Fibroblast of skin of right quadriceps (primary cell): ENCODE results near the gene LRP5.

Experiments used
- DNase-seq: peaks from one replicate; pipeline ENCODE4 v3.0.0-alpha.2; 2013

Gene LRP5

GRCh38 chr11:68349461-68350249 lies 37.3 kb downstream of the LRP5 start:
- no peak for DNase-seq

- DNase-seq, result no peak
Measured at GRCh38 chr11:68350759-68351449, 38.5 kb downstream of the LRP5 start.

DNA sequence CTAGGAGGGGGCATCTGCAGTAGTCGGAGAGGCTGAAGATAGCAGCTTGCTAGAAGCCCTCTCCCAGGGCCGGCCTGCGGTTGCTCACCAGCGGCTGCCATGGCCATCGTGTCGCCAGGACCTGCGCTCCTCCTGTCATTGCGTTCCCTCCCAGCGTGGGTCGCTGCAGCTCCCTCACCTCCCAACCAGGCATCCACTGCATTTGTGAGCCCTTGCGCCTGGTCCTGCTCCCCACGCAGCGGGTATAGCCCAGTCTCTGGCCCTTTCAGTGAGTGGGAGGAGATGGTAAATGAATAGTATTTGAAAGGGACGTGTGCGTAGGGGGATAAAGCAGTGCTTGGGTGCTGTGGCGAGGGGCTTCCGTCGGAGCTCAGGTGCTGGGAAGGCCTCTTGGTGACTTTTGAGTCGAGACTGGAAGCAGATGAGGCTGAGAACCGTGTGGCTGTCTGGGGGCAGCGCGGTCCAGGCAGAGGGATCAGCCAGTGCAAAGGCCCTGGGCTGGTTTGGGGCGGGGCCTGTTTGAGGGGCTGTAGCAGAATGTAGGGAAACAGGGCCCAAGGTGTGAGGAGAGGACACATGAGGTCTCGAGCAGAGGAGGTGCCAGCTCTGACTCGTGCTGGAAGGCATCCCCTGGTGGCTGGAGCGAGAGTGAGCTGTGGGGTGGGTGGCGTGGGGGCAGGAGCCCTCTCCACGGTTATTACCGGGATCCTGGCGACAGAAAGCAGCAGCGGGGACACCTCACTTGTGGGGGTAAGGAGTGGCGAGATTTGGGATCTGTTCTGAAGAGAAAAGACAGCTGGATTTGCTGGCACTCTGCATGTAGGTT lies 39.3 kb downstream of the LRP5 start:
- DNase-seq, result no peak

DNA sequence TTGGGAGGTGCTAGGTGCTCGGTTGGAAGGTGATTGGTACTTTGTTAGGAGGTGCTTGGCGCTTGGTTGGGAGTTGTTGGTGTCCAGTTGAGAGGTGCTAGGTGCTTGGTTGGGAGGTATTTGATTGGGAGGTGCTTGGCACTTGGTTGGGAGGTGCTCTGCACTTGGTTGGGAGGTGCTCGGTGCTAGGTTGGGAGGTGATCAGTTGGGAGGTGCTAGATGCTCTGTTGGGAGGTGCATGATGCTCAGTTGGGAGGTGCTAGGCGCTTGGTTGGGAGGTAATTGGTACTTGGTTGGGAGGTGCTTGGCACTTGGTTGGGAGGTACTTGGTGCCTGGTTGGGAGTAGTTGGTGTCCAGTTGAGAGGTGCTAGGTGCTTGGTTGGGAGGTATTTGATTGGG lies 40.2 kb downstream of the LRP5 start:
- DNase-seq, result no peak

DNA sequence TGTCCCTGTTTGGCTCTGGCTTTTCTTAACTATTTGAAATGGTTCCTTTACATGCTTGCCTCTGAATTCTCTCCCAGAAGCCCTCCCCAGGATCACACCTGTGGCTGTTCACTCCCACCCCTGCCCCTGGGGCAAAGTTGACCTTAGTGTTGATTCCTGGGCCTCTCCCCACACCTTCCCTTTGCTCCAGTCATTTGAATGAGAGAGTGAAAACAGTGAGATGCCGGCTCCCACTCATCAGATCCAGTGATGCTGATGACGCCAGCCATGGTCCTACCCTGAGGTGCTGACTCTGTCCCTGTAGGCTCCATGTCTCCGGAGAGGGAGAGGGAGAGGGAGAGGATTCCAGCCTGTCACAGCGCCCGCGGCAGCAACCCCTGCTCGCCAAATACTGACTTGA lies 40.7 kb downstream of the LRP5 start:
- no peak for DNase-seq

DNA sequence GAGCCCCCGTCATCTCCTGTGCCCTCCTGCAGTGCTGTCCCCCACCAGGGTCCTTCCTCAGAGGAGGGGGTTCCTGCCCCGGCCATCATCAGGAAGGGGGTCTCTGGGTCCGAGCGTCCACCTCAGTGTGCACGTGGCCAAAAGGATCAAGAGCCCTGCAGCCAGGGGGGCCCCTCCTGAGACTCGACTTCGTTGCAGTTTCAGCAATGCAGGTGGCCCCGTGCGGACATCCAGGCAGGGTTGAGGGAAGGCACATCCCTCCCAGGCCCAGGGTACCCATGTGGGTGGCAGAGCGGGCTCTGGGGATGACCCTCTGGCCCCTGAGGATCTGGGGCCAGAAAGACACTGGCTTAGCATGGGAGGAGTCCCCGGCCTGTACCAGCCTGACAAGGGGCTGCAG lies 41.3 kb downstream of the LRP5 start:
- DNase-seq, result no peak

DNA sequence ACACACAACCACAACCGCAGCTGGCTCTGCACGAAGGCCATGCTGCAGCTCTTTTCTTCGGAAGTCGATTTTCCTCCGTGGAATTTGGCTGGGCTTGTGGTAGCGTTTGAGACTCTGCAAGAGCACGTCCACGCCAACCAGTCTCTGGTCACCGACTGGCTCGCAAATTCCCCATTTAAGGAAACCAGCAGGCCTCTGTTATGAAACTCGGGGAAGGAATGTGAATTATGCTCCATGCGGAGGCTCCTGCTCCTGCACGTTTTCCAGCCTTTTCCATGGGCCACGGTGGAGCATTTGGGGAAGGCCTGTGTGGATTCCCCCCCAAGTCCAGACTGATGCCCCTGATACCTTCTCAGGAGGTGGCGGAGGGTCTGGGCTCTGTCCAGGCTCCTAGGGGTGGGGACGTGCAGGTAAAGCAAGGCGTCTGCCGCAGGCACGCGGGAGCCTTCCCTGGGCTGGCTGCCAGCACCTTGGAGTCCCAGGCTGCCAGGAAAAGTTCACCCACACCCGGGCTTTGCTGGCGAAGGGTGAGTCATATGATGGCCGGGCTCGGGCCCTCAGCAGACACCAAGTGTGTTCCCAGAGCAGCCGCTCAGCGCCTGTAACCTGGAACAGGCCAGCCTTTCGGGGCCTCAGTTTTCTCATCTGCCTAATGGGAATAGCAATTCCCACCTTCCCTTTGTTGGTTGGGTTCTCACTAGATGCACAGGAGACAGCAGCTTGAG lies 41.9 kb downstream of the LRP5 start:
- DNase-seq, result peak; percentile 92

GRCh38 chr11:68355471-68355870 lies 43.1 kb downstream of the LRP5 start:
- no peak for DNase-seq

DNA sequence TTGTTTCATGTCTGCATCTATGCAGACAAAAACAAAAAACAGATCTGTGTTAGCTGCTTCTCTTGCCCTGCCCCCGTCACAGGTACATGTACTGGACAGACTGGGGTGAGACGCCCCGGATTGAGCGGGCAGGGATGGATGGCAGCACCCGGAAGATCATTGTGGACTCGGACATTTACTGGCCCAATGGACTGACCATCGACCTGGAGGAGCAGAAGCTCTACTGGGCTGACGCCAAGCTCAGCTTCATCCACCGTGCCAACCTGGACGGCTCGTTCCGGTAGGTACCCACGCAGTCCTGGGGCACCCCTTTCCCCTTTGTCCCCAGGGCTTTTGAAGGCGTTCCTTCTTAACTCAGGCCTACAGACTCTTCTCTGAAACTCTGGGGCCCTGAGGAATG lies 45.2 kb downstream of the LRP5 start:
- no peak for DNase-seq

- no peak for DNase-seq
Measured at GRCh38 chr11:68358416-68358815, 46.0 kb downstream of the LRP5 start.

DNA sequence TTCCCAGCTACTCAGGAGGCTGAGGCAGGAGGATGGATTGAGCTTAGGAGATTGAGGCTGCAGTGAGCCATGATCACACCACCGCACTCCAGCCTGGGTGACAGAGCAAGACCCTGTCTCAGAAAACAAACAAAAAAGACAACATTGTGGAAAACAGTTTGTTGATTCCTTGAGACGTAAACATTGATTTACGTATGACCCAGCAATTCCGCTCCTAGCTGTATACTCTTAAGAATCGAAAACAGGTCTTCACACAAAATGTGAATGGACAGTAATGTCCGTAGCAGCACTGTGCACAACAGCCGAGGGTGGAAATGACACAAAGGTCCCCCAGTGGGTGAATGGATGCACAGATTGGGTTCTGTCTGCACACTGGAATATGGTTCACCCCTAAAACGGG lies 49.3 kb downstream of the LRP5 start:
- no peak for DNase-seq

DNA sequence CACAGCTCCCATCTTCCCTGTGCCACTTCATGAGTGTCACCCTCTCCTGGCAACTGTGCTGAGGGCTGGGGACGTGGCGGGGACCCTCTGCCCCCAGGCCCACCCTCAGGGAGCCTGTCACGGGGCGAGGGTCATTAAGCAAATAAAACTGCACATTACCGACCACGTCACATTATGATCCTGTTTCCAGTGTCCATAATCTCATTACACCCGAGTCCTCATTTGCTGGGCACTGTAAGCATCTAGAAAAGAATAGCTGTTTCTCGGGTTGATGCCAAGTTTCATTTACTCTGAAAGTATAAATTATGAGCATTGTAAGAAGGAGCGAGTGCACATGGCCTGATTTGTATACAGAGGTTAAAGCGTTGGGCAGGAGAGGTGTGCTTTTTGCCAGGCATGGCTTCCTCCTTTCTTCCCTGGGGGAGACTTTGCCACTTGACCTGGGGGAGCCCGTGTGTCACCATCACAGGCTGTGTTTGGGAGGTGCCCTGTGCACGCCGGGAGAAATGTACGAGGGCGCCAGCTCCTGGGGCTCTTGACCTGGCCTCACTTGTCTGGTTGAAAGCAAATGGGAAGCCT lies 50.5 kb downstream of the LRP5 start:
- no peak for DNase-seq

- no peak for DNase-seq
Measured at GRCh38 chr11:68363776-68364175, 51.4 kb downstream of the LRP5 start.

DNA sequence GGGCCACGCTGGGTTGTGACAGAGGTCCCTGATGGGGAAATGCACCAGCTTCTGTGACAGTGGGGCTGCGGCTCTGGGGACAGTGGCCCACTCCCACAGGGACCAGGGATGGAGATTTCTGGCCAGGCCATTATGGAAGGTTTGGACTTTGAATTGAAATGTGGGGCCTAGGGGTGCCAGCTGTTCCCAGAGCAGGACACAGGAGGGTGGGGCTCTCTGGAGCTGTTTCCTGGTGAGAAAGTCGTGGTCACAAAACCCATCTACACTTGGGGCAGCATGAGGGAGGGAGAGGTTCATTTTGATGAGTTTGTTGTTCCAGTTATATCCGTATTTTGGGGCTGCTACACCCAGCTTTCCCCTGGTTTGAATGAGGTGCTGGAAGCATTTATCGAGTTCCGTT lies 52.2 kb downstream of the LRP5 start:
- no peak for DNase-seq

DNA sequence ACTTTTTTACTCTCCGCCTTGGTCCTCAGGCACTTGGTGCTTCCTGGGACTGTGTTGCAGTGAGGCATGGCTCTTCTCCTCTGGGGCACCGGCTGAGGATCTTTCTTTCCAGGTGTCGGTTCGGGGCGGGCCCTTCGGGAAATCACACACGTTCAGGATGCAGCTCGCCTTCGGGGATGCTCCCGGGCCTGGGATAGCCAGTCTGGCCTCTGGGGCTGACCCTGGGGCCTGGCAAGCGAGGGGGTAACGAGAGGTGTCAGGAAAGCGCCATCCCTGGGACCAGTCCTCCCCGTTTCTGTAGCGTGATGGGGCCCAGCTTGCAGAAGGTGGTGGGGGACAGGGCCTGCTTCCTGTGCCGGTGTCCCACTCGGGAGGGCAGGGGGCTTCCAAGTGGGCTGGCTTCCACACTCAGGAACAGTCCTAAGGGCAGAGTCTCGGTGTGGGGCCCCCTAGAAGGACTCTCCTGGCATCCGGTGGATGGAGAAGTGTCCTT lies 53.6 kb downstream of the LRP5 start:
- DNase-seq, result no peak

- DNase-seq, result no peak
Measured at GRCh38 chr11:68367252-68367651, 54.9 kb downstream of the LRP5 start.

DNA sequence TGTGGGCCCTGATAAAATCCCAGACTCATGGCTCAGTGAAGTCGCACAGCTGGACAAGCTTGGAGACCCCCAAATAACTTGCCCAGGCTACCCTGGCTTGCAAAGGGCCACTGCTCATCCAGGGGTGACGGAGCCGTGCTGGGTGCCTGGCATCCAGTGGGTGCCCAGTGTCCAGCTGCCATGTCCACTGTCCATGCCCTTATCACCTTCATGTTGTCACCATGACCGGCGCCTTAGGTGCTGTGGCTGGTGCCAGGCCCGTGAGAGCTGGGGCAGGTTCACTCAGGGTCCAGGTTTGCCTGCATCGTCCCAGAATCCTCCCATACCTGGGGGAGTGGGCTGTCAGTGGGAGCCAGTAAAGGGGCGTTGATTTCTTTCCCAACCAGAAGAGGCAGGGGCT lies 57.4 kb downstream of the LRP5 start:
- DNase-seq, result no peak

DNA sequence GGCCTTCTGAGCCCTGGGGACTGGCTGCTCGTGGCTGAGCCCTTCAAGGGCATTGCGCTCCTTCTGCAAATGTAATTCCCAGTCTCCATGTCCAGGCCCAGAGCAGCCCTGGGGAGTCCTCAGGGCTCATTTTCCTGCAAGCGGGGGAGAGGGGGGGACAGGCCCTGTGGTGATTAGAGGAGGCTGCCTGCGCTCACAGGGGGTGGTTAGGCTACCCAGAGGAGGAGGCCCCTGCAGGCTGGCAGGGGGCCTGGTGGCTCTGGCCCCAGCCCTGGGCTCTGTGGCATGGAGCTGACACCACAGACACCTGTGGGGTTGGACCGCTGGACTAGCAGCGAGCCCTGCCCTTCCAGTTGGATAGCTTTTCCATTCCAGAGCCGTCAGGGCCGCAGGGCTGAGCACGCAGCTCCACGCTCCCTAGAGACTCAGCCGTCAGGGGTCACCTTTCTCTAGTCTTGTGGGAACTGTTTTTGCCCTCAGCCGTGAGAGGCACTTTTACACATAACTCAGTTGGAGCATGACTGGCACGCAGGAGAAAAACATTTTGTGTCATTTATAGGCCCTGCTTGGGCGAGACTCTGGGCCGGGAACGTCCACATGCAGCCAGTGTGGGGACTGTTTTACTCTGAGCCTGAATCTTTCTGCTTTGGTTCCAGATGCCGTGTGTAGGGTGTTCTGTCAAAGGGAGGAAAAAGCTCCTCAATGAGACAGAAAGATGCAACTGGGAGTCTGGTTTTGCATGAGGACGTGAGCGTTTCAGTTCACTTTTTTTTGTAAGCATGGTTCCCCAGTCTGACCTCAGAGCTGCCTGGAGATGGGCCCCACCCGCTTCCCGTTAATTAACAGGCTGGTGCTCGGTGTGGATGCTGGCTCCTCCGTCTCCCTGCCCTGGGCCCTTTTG lies 58.1 kb downstream of the LRP5 start:
- DNase-seq, result no peak

DNA sequence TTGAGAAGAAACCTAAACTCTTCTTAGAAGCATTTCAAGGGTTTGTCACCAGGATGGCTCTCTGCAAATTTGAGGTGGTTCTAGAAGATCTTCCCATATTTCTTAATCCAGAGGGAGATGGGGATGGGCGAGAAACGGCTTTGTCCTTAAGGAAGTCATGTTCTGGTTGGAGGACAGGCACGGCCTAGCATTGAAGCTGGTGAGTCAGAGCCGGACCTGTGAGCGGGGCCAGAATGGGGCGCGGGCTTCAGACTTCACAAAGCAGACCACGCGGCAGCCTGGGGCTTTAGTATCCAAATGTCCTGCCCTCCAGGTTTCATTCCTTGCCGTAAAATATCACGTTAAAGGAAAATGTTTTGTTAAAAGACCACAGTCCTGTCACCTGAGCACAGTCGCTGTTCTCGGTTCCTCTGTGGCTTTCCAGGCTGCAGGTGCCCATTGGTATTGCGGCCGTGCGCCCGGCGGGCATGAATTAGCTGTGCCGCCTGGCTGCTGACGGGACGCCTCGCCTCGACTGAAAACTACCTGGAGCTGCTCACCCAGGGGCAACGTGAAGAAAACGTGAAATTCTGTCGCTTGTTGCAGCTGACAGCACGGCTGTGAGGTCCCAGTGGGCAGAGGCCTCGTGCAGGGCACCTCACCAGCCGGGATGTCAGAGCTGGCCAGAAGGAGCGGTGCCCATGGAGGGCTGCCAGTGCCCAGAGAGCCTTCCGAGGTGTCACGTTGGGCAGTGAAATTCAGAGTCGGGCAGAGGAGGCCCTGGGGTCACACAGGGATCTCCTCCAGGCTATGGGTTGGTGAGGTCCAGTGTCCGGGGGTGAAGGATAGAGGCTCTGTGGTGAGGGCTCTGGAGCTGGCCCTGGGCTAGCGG lies 59.0 kb downstream of the LRP5 start:
- DNase-seq, result peak; percentile 25

DNA sequence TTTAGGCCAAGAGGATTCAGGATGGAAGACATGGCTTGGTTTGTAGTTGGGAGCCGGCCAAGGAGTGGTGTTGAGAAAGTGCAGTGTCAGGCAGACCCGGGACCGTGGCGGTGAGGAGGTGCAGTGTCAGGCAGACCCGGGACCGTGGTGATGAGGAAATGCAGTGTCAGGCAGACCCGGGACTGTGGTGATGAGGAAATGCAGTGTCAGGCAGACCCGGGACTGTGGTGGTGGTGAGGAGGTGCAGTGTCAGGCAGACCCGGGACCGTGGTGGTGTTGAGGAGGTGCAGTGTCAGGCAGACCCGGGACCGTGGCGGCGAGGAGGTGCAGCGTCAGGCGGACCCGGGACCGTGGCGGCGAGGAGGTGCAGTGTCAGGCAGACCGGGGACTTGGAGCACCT lies 59.7 kb downstream of the LRP5 start:
- no peak for DNase-seq
